Activated T-cell treated with anti-CD3 and anti-CD28 coated beads for 4 hours (primary cell): Measurements from ENCODE around the gene SLC7A6.

Source experiments
- DNase-seq: peaks from one replicate; pipeline ENCODE4 v3.0.0-alpha.2; 2020

The SLC7A6 gene

DNA sequence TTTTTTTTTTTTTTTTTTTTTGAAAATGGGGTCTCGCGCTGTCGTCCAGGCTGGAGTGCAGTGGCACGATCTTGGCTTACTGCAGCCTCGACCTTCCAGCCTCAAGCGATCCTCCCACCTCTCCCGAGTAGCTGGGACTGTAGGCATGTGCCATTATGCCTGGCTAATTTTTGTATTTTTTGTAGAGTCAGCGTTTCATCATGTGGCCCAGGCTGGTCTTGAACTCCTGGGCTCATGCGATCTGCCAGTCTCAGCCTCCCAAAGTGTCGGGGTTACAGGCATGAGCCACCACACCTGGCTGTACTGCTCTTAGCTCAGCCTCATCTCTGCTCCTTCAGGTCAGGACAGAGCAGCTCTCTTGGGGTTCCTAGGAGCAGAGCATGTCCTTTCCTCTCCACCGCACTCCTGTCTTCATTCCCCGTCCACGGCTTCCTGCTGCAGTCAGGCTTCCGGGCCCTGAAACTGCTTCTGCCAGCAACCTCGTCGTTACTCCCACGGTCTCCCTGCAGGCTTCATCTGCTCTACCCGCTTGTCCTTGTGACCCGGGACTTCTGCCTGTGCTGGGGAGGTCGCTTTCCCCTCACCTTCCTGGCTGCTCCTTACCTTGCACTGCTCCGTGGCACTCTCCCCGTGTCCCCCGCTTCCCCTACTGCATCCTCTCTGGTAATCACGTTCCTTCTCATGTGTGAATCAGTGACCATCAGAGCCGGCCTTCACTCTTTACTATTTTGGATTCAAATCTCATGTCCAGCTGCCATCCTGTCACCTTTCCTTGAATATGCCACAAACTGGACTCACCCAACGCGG lies 84.5 kb downstream of the SLC7A6 start:
- no peak for DNase-seq

DNA sequence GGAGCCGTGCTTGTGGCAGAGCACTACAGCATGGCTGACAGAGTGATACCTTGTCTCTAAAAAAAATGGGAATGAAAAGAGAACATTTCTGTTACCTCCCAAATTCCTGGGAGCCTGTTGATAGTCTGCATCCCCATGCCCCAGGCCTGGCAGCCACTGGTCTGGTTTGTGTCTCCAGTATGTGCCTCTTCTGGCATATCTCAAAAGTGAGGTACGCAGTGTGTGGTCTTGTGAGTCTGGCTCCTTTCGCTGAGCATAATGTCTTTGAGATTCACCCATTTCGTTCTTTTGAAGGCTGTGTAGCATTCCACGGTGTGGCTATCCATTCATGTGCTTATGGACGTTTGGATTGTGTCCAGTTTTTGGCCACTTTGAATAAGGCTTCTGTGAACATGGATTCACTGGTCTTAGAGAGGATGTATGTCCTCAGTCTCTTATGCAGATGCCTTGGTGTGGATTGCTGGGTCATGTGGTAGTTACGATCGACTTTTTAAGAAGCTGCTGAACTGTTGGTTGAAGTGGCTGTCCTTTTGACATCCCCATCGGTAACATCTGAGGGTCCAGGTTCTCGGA lies 85.6 kb downstream of the SLC7A6 start:
- no peak for DNase-seq

DNA sequence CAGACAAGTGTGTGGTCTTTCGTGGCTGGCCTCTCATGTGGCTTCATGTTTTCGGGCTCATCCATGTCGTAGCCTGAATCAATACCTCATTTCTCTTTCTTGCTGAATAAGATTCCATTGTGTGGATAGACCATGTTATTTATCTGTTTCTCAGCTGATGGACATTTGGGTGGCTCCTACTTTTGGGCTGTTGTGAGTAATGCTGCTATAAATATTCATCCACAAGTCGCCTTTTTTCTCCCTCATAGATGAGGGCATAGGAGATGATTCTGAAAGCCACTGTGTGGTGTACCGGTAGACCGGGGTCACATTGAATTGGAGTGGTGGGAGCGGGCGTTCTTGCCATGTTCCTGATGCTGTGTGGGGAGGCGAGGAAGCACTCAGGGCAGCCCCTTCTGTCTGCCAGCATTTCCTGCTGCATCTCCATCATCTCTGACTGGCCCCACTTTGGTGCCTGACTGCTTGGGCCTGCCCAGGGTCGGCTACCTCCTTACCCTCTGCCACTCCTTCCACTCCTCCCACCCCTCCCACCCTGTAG lies 86.6 kb downstream of the SLC7A6 start:
- no peak for DNase-seq
